BJ (cell line): ENCODE data around the gene CA12. TPM values are rescaled to one million over a fixed set of nuclear protein-coding genes. Genes with fewer than 3 reads are reported as not detected.

Source experiments
- CTCF ChIA-PET: fragments of 350-600 bp; formaldehyde crosslinking; extraction: SDS; loops from one replicate; lab custom pipeline; 2021; ENCODE audit warnings: antibody characterized with exemption, inconsistent platforms; lab: Yijun Ruan, JAX
- POLR2A ChIA-PET: fragments of 300-600 bp; sonication (Branson Sonifier 250); formaldehyde crosslinking; extraction: SDS; loops from one replicate; lab custom pipeline; 2021; ENCODE audit warnings: antibody characterized with exemption; lab: Charles Lee
- DNase-seq: peaks from one replicate; pipeline ENCODE4 v3.0.0-alpha.2; 2011; ENCODE audit warnings: low read depth
- H3K27me3 ChIP-seq: 2 replicates; pipeline ENCODE4 v1.6.0; 2011; ENCODE audit warnings: low read length; ENCODE audit not compliant: control insufficient read depth, insufficient read depth
- H3K36me3 ChIP-seq: 2 replicates; pipeline ENCODE4 v1.5.1; 2011; ENCODE audit warnings: low read length; ENCODE audit not compliant: control insufficient read depth, insufficient read depth
- H3K4me3 ChIP-seq: 2 replicates; pipeline ENCODE4 v1.5.1; 2011; ENCODE audit warnings: low read depth, mild to moderate bottlenecking, control low read depth, low read length
- polyA plus RNA-seq: library from polyadenylated mRNA; depleted of rRNA; stranded (reverse); fragments of >200 nt; gene quantifications from 2 replicates; pipeline ENCODE4 v1.2.3, GENCODE V29; 2011
- TF ChIP-seq, protein P1 (sequence below): IDR thresholded peaks from 2 replicates; pipeline ENCODE4 v1.5.1; 2011; ENCODE audit warnings: low read depth, mild to moderate bottlenecking, control low read depth, inconsistent platforms, low read length, moderate library complexity; ENCODE audit not compliant: insufficient read depth

The CA12 gene
- polyA plus RNA-seq, 1 experiment = 16.9 TPM

DNA sequence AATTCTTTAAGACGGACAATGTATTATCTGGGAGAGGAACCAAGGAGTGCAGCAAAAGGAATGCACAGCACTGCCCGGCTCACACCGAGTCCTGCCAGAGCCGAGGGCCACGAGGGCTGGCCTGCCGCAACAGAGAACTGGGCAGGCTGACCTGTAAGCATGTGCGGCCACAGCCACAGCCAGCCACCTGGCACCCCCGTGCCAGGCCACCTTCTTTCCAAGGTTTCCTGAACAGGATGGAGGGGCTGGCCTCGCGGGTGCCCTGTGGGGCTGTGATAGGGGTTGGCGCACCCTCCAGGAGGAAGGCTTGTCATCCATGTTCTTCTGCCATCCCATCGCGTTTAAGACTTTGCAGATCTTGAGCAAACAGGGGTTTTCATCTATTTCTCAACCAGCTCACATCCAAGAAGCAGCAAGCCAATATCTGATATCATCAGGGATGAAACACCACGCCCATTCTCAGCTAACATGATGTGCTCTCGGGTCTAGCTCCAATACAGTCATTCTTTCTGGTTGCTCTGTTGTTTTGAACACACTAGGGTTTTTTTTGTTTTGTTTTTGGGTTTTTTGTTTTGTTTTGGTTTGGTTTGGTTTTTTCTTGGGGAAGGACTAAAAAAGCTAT lies 10.2 kb downstream of the CA12 start:
- no peak overlapping the region for H3K4me3 ChIP-seq
- H3K36me3 ChIP-seq = no peaks in the 10 kb centered on the region
- no peak for DNase-seq
- TF ChIP-seq, protein P1, sequence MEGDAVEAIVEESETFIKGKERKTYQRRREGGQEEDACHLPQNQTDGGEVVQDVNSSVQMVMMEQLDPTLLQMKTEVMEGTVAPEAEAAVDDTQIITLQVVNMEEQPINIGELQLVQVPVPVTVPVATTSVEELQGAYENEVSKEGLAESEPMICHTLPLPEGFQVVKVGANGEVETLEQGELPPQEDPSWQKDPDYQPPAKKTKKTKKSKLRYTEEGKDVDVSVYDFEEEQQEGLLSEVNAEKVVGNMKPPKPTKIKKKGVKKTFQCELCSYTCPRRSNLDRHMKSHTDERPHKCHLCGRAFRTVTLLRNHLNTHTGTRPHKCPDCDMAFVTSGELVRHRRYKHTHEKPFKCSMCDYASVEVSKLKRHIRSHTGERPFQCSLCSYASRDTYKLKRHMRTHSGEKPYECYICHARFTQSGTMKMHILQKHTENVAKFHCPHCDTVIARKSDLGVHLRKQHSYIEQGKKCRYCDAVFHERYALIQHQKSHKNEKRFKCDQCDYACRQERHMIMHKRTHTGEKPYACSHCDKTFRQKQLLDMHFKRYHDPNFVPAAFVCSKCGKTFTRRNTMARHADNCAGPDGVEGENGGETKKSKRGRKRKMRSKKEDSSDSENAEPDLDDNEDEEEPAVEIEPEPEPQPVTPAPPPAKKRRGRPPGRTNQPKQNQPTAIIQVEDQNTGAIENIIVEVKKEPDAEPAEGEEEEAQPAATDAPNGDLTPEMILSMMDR = no peak
- CTCF ChIA-PET = interaction anchor here (0.6 to 1.3 kb wide), 5 partner anchors 10 to 1896 kb away, joined by 3 read pairs; no protein-coding TSS in a partner anchor
- H3K27me3 ChIP-seq = no peaks in the 10 kb centered on the region
- POLR2A ChIA-PET = interaction anchor here (0.6 kb wide), 2 partner anchors 27 to 93 kb away, joined by 7 to 9 read pairs; no protein-coding TSS in a partner anchor

DNA sequence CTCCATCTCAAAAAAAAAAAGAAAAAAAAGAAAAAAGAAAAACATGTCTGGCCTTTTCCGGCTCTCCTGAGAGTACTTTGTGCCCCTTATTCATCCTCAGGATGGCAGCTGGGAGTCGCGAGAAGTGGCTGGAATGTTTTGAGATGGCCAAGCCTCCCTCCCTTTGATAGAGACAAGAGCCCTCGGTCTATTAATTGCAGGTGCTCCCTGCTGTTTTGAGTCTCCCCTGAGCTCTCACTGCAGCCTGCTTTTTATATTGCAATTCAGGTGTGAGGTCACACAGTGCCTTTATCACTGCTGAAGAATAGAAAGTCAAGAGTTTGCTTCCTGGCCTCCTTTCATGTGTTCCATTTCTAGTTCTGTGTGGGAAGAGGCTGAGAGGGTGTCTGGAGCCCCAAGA lies 10.9 kb downstream of the CA12 start:
- H3K36me3 ChIP-seq = no peaks in the 10 kb centered on the region
- no peaks in the 10 kb centered on the region for H3K27me3 ChIP-seq
- DNase-seq = no peak
- ChIA-PET CTCF (no interaction called here), POLR2A (no interaction called here)
- TF ChIP-seq, protein P1 = no peak
- H3K4me3 ChIP-seq = no peak overlapping the region

GRCh38 chr15:63369781-63370180 lies 11.9 kb downstream of the CA12 start:
- H3K27me3 ChIP-seq = no peaks in the 10 kb centered on the region
- no peak for DNase-seq
- H3K4me3 ChIP-seq = no peak overlapping the region
- TF ChIP-seq, protein P1 = no peak
- H3K36me3 ChIP-seq = no peaks in the 10 kb centered on the region
- ChIA-PET POLR2A (no interaction called here), CTCF (interaction anchor here (0.8 to 1.2 kb wide), 2 partner anchors 34 to 276 kb away, joined by 3 read pairs; no protein-coding TSS in a partner anchor)

DNA sequence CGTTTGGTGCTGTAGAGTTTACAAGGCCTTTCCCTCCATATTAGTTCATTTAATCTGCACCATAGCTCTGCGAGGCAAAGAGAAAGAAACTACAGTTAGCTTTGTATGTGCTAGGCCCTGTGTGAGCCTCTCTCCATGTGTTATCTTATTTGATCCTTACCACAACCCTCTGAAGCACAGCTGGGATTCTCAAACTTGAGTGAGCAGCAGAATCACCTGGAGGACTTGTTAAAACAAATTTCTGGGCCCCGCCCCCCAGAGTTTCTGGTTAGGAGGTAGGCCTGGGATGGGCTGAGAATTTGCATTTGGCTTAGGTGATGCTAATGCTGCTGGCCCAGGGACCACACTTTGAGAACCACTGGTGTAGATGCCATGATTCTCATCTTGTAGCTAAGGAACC lies 12.3 kb downstream of the CA12 start:
- TF ChIP-seq, protein P1 = no peak
- Histone ChIP-seq H3K27me3 (no peaks in the 10 kb centered on the region), H3K4me3 (no peak overlapping the region), H3K36me3 (no peaks in the 10 kb centered on the region)
- ChIA-PET CTCF (interaction anchor here (0.8 to 1.2 kb wide), 2 partner anchors 35 to 275 kb away, joined by 3 read pairs; no protein-coding TSS in a partner anchor), POLR2A (no interaction called here)
- no peak for DNase-seq

DNA sequence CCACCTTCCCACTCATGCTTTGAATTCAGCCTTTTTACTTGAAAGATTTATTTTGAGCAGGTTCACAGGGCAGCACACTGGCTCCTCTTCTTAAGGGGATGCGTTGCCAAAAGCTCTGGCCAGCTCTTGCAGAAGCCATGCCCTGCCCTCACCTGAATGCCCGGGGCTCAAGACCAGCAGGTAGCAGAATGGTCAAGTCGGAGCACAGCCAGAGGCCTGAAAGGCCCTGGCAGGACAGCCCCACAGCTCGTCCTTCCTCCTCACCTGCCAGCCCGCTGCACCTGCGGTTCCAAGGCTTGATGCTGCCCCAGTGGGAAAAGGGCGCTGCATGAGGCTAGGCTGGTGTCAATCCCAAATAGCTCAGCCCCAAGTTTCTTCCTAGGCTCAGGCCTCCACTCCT lies 13.1 kb downstream of the CA12 start:
- TF ChIP-seq, protein P1 = no peak
- ChIA-PET CTCF (no interaction called here), POLR2A (no interaction called here)
- no peak for DNase-seq
- Histone ChIP-seq H3K27me3 (no peaks in the 10 kb centered on the region), H3K4me3 (no peak overlapping the region), H3K36me3 (no peaks in the 10 kb centered on the region)
